B cell (primary cell): ENCODE data around the gene ELOB. TPM values are rescaled to one million over a fixed set of nuclear protein-coding genes. Genes with fewer than 3 reads are reported as not detected.
A peak's percentile ranks its signal among the peaks of the same experiment; 100 is the strongest.

Experiments
- ATAC-seq: fragments of 200-7000 bp; cut with Tn5 transposase; one replicate; pipeline ENCODE4 v1.10.0; 2021; ENCODE audit warnings: low read depth, mild to moderate bottlenecking, moderate number of reproducible peaks, moderate library complexity
- CTCF ChIA-PET: fragments of 350-600 bp; sonication (Branson Sonifier 250); formaldehyde crosslinking; loops from one replicate; lab custom pipeline; 2021; ENCODE audit warnings: antibody characterized with exemption, inconsistent platforms; lab: Charles Lee
- POLR2A ChIA-PET: fragments of 350-600 bp; sonication (Branson Sonifier 250); formaldehyde crosslinking; loops from one replicate; lab custom pipeline; 2021; ENCODE audit warnings: antibody characterized with exemption; lab: Charles Lee
- DNase-seq: peaks from one replicate; pipeline ENCODE4 v3.0.0; 2013
- H2AFZ ChIP-seq: 2 replicates; pipeline ENCODE4 v1.6.1; 2012; ENCODE audit warnings: mild to moderate bottlenecking, low read depth, low read length; ENCODE audit not compliant: insufficient read depth, poor library complexity, severe bottlenecking
- H3K27ac ChIP-seq, 2 donors: 1 replicate in 1 of 2; 2 replicates in 1 of 2; pipeline ENCODE4 v1.5.1; 2012 to 2013; ENCODE audit warnings: low read length in 2 of 2, mild to moderate bottlenecking in 2 of 2, moderate library complexity in 1 of 2
- H3K27me3 ChIP-seq, 4 experiments: fragments of 200-600 bp in 1 of 4; sonication (generic) in 1 of 4; replicated peaks in 1 of 4; 1 replicate in 2 of 4; 2 replicates in 2 of 4; pipeline versions ENCODE4 v1.6.1 to v1.7.0; 2013 to 2016; ENCODE audit warnings: low read length in 3 of 4, mild to moderate bottlenecking in 2 of 4, mixed read lengths in 1 of 4, moderate library complexity in 1 of 4; ENCODE audit not compliant: insufficient read depth in 4 of 4, control insufficient read depth in 3 of 4; ENCODE audit errors: control extremely low read depth in 1 of 4
- H3K36me3 ChIP-seq, 2 experiments: replicated peaks in 1 of 2; 1 replicate in 1 of 2; 2 replicates in 1 of 2; pipeline versions ENCODE4 v1.6.1 to v1.7.1; 2013; ENCODE audit warnings: low read length in 1 of 2; ENCODE audit not compliant: insufficient read depth in 2 of 2, control insufficient read depth in 1 of 2; ENCODE audit errors: control extremely low read depth in 1 of 2, extremely low read depth in 1 of 2
- H3K4me1 ChIP-seq, 2 donors: fragments of 200-600 bp in 1 of 2; sonication (generic) in 1 of 2; 1 replicate in 1 of 2; 2 replicates in 1 of 2; pipeline versions ENCODE4 v1.5.1 to v1.6.1; 2013 to 2017; ENCODE audit warnings: low read length in 2 of 2; ENCODE audit not compliant: control insufficient read depth in 2 of 2, insufficient read depth in 2 of 2
- H3K4me2 ChIP-seq: replicated peaks from 2 replicates; pipeline ENCODE3; 2012; ENCODE audit warnings: mild to moderate bottlenecking, low read depth, low read length; ENCODE audit not compliant: poor library complexity, severe bottlenecking
- H3K4me3 ChIP-seq, 5 experiments: fragments of 200-600 bp in 1 of 5; sonication (generic) in 1 of 5; 1 replicate in 3 of 5; 2 replicates in 2 of 5; pipeline versions ENCODE4 v1.5.1 to v1.7.0; 2011 to 2016; ENCODE audit warnings: low read length in 4 of 5, mild to moderate bottlenecking in 4 of 5, low read depth in 2 of 5, control low read depth in 1 of 5, moderate library complexity in 1 of 5; ENCODE audit not compliant: insufficient read depth in 1 of 5; ENCODE audit errors: control extremely low read depth in 1 of 5, extremely low read depth in 1 of 5
- H3K79me2 ChIP-seq: fragments of 200-600 bp; sonication (generic); one replicate; pipeline ENCODE4 v1.6.0; 2016; ENCODE audit warnings: low read length; ENCODE audit not compliant: control insufficient read depth, insufficient read depth
- H3K9ac ChIP-seq: fragments of 200-600 bp; sonication (generic); 2 replicates; pipeline ENCODE4 v1.6.1; 2017; ENCODE audit warnings: mild to moderate bottlenecking, low read length, moderate library complexity
- H3K9me3 ChIP-seq, 3 donors: one replicate each; pipeline versions ENCODE4 v1.6.1 to v1.7.1; 2013; ENCODE audit warnings: low read length in 2 of 3; ENCODE audit not compliant: control insufficient read depth in 2 of 3, insufficient read depth in 1 of 3; ENCODE audit errors: control extremely low read depth in 1 of 3
- H4K20me1 ChIP-seq: 2 replicates; pipeline ENCODE4 v1.6.0; 2012; ENCODE audit warnings: mild to moderate bottlenecking, low read length; ENCODE audit not compliant: insufficient read depth, control insufficient read depth, poor library complexity, severe bottlenecking
- H3K27ac Mint-ChIP-seq: one replicate; pipeline ENCODE4 v1.8.0; 2021; ENCODE audit warnings: mixed read lengths
- H3K27me3 Mint-ChIP-seq: one replicate; pipeline ENCODE4 v1.8.0; 2021; ENCODE audit warnings: mixed read lengths
- H3K4me1 Mint-ChIP-seq: one replicate; pipeline ENCODE4 v1.8.0; 2021; ENCODE audit warnings: mixed read lengths
- H3K4me3 Mint-ChIP-seq: one replicate; pipeline ENCODE4 v1.8.0; 2021; ENCODE audit warnings: mixed read lengths
- H3K9me3 Mint-ChIP-seq: one replicate; pipeline ENCODE4 v1.8.0; 2022; ENCODE audit warnings: mixed read lengths; ENCODE audit not compliant: insufficient read depth
- EZH2 ChIP-seq: IDR thresholded peaks from 2 replicates; pipeline ENCODE4 v1.6.1; 2012; ENCODE audit warnings: borderline replicate concordance, low read depth, mild to moderate bottlenecking, moderate library complexity, low read length; ENCODE audit not compliant: insufficient read depth, poor library complexity, severe bottlenecking
- WGBS: methylation state at CpG from one replicate; pipeline ENCODE4 v1.1.5; 2013; ENCODE audit warnings: missing lambda C conversion rate; ENCODE audit not compliant: insufficient coverage; 5-methylcytosine and 5-hydroxymethylcytosine counted together
- intact Hi-C: fragments of 100-400 bp; cut with micrococcal nuclease; formaldehyde crosslinking; loops from one replicate; pipeline ENCODE4 v1.10.0; 2022
- polyA plus RNA-seq: library from polyadenylated mRNA; depleted of rRNA; stranded (reverse); fragments of >200 nt; gene quantifications from 2 replicates; pipeline ENCODE4 v1.2.3, GENCODE V29; 2012
- total RNA-seq, 2 donors: library from RNA; stranded (reverse); fragments of 120-200 nt in 1 of 2; gene quantifications; 1 replicate in 1 of 2; 2 replicates in 1 of 2; pipeline versions ENCODE4 v1.2.3 to v1.2.4, GENCODE V29; 2013 to 2022
- TF ChIP-seq, protein P1 (sequence below): fragments of 200-600 bp; IDR thresholded peaks from one replicate; pipeline ENCODE4 v1.8.0; 2022; ENCODE audit warnings: antibody characterized with exemption, mild to moderate bottlenecking

Gene ELOB
- total and polyA plus RNA-seq, 2 donors (not counting 1 experiment from before 2014, with no cell fraction given), result 93.1 to 136 TPM

DNA sequence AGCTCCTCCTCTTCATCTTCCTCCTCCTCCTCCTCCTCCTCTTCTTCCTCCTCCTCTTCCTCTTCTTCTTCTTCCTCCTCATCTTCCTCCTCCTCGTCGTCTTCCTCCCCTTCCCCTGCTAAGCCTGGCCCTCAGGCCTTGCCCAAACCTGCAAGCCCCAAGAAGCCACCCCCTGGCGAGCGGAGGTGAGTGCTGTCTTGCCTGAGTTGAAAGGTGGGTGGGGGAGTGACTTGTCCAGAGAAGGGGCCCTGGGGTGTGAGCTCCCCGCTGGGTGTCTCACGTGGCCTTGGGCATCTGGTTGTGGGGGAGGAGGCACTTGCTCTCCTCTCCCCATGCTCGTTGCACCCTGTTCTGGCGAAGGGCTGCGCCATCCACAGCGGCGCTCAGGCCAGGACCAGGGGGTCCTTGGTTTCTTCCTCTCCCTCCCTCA is 8.0 kb downstream of the ELOB start:
- Histone ChIP-seq H3K4me3 (no peak overlapping the region), H3K9me3 (peaks cover 0 to 9% (median 0%) of the 10 kb centered on the region in 3 donors), H3K27me3 (no peaks in the 10 kb centered on the region), H2AFZ (no peak overlapping the region), H3K4me2 (no peak overlapping the region), H4K20me1 (peaks cover 79% of the 10 kb centered on the region), H3K4me1 (no peaks in the 10 kb centered on the region), H3K79me2 (peaks cover 55% of the 10 kb centered on the region), H3K36me3 (peaks cover 0 to 91% of the 10 kb centered on the region in 2 experiments), H3K9ac (no peak overlapping the region), H3K27ac (no peak overlapping the region)
- Mint-ChIP-seq H3K4me3 (no peak overlapping the region), H3K4me1 (peaks cover 5% of the 10 kb centered on the region), H3K9me3 (no peaks in the 10 kb centered on the region), H3K27ac (no peak overlapping the region), H3K27me3 (no peaks in the 10 kb centered on the region)
- DNase-seq, result peak; percentile 22
- ChIA-PET POLR2A (no interaction called here), CTCF (no interaction called here)
- WGBS, result 91% methylated on average over 7 of the region's 11 CpGs
- intact Hi-C loops, result no loop called here
- ATAC-seq, result no peak
- TF ChIP-seq, protein P1, sequence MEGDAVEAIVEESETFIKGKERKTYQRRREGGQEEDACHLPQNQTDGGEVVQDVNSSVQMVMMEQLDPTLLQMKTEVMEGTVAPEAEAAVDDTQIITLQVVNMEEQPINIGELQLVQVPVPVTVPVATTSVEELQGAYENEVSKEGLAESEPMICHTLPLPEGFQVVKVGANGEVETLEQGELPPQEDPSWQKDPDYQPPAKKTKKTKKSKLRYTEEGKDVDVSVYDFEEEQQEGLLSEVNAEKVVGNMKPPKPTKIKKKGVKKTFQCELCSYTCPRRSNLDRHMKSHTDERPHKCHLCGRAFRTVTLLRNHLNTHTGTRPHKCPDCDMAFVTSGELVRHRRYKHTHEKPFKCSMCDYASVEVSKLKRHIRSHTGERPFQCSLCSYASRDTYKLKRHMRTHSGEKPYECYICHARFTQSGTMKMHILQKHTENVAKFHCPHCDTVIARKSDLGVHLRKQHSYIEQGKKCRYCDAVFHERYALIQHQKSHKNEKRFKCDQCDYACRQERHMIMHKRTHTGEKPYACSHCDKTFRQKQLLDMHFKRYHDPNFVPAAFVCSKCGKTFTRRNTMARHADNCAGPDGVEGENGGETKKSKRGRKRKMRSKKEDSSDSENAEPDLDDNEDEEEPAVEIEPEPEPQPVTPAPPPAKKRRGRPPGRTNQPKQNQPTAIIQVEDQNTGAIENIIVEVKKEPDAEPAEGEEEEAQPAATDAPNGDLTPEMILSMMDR, result no peak
- no peak for TF ChIP-seq EZH2

DNA sequence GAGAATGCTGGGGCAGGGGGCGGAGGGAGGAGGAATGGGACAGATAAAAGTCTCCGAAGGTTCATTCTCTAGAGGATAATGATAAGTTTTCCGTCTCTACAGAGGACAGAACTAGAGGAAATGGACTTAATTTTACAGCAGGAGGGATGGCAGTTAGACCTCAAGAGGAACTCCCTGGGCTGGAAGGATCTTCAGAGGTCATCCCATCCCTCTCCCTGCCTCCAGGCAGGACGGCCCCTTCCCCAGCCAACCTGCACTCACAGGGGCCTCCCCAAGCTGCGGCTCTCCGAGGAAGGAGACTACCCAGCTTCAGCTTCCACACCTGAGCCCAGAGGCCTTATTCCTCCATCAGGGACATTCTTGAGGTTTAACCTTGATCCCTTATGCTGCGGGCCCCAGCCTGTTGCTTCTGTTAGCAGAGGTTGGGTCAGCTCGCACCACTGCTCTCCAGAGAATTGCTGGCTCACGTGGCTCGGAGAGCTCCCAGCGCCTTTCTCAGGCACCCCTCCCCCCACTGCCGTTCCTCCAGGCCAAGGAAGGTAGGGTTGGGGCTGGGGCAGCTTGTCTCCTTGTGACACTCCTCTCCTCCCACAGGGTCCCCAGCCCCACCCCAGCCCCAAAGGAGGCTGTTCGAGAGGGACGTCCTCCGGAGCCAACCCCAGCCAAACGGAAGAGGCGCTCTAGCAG is 8.5 kb downstream of the ELOB start:
- Mint-ChIP-seq H3K9me3 (no peaks in the 10 kb centered on the region), H3K4me1 (peaks cover 5% of the 10 kb centered on the region), H3K27ac (no peak overlapping the region), H3K4me3 (no peak overlapping the region), H3K27me3 (no peaks in the 10 kb centered on the region)
- Histone ChIP-seq H2AFZ (no peak overlapping the region), H3K9me3 (peaks cover 0 to 9% (median 0%) of the 10 kb centered on the region in 3 donors), H3K4me1 (no peaks in the 10 kb centered on the region), H3K79me2 (peaks cover 55% of the 10 kb centered on the region), H3K36me3 (peaks cover 1 to 94% of the 10 kb centered on the region in 2 experiments), H3K4me3 (no peak overlapping the region), H3K9ac (no peak overlapping the region), H3K4me2 (no peak overlapping the region), H3K27me3 (no peaks in the 10 kb centered on the region), H3K27ac (no peak overlapping the region), H4K20me1 (peaks cover 83% of the 10 kb centered on the region)
- DNase-seq, result peak; percentile 27
- TF ChIP-seq, protein P1, result no peak
- TF ChIP-seq EZH2, result no peak
- no peak for ATAC-seq
- CTCF ChIA-PET, result no interaction called here
- WGBS, result 95% methylated on average over 10 of the region's 17 CpGs
- POLR2A ChIA-PET, result no interaction called here
- intact Hi-C loops, result no loop called here
